LNCaP clone FGC (cell line): ENCODE data around the gene BAIAP3.

Experiments used
- DNase-seq: peaks from one replicate; pipeline ENCODE4 v3.0.0-alpha.2; 2011; ENCODE audit warnings: low read depth
- H3K4me3 ChIP-seq: 2 replicates; pipeline ENCODE4 v1.5.1; 2011; ENCODE audit warnings: mild to moderate bottlenecking, low read depth, low read length, control low read depth
- CTCF ChIP-seq: IDR thresholded peaks from 2 replicates; pipeline ENCODE4 v1.5.1; 2012; ENCODE audit warnings: mild to moderate bottlenecking; ENCODE audit not compliant: control insufficient read depth, insufficient read depth; ENCODE audit errors: extremely low read depth

Gene BAIAP3

GRCh38 chr16:1367486-1368174 is 34.2 kb downstream of the BAIAP3 start:
- peak overlapping the region; percentile 35 for H3K4me3 ChIP-seq
- DNase-seq: peak; percentile 63
- TF ChIP-seq CTCF: no peak

GRCh38 chr16:1371054-1371978 is 37.9 kb downstream of the BAIAP3 start:
- TF ChIP-seq CTCF: no peak
- no peak overlapping the region for H3K4me3 ChIP-seq

GRCh38 chr16:1372292-1372950 is 39.0 kb downstream of the BAIAP3 start:
- no peak for DNase-seq
- no peak for TF ChIP-seq CTCF
- no peak overlapping the region for H3K4me3 ChIP-seq

More at GRCh38 chr16:1371054-1371978, 37.9 kb downstream of the BAIAP3 start:
- DNase-seq: no peak

- no peak for TF ChIP-seq CTCF
- DNase-seq: no peak
- no peak overlapping the region for H3K4me3 ChIP-seq
Measured at GRCh38 chr16:1374418-1375297, 41.2 kb downstream of the BAIAP3 start.

- H3K4me3 ChIP-seq: no peak overlapping the region
- TF ChIP-seq CTCF: no peak
- DNase-seq: no peak
Measured at GRCh38 chr16:1375298-1375640, 41.8 kb downstream of the BAIAP3 start.

- no peak for DNase-seq
- H3K4me3 ChIP-seq: no peak overlapping the region
- no peak for TF ChIP-seq CTCF
Measured at GRCh38 chr16:1375741-1376410, 42.4 kb downstream of the BAIAP3 start.
